Right hindlimb (tissue), 1 donor: ENCODE measurements around the gene TRIM37.
A peak's percentile ranks its signal among the peaks of the same experiment; 100 is the strongest.

Experiments
- DNase-seq: peaks from one replicate; pipeline ENCODE4 v3.0.0-alpha.2; 2018

Gene TRIM37

DNA sequence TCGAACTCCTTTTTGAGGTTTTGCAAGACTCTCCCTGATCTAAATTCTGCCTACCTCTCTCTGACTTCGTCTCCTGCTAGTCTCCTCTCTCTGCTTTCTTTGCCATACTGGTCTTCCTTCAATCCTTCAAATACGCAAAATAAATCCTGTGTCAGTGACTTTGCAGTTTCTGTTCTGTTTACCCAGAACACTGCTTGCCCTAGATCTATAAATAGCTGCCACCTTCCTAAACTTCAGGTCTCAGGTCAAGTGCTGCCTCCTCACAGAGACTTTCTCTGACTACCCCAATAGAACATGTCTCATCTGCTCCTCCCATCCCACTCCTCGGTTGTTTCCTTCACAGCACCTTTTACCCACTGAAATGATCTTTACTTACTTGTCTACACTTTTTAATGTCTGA, 78.9 kb downstream of the TRIM37 start:
- DNase-seq: no peak

DNA sequence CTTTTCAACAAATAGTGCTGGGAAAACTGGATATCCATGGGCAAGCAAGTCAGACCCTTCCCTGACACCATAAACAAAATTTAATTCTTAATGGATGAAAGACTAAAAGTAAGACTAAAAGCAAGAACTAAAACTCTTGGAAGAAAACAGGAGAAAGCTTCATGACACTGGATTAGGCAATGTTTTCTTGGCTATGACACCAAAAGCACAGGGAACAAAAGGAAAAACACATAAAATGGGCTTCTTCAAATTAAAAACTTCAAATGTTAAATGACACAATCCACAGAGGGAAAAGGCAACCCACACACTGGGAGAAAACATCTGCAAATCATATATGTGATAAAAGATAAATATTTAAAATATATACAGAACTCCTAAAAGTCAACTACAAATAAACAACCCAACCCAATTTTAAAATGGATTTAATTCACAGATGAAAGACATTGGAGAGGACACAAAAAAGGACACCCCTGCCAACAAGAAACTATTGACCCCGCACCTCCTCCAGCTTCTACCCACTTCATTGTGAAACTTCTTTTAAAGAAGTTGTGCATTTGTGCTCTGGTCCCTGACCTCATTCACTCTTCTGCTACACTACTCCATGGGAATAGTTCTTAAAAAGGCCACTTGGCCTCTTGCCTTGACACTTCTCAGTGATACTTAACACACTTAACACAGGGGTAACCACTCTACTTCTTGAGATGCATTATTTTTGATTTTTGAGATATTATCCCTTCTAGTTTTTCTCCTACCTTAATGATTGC, 80.3 kb downstream of the TRIM37 start:
- no peak for DNase-seq

DNA sequence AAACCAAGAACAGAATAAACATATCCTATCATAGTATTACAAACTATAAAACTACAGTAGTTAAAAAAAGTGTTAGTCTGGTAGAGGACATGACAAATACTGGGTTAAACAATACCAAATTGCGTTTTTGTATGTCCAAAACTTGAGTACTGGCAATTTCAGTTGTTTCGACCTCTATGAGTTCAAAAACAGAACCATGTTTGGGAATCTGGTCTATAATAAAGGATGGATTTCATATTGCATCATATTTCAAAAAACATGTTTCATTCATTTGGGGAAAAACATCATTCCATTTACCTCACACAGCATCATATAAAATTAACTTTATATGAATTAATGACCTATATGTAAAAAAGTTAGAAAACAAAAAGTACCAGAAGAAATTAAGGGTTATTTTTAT, 81.8 kb downstream of the TRIM37 start:
- no peak for DNase-seq

DNA sequence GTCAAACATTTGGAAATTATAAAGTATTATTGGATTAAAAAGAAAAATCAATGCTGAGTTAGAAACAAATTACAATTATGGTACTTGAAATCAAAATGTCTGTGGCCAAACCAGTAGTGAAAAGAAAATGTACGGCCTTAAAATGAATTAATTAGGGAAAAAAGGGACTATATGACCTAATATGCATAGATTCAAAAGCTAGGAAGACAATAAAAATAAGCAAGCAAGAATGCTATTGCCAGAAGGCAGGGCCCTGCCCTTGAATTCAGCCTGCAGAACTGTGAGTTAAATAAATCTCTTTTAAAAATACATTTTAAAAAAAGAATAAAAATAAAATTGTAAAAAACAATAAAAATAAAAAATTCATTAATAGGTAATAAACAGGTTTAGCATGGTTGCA, 88.7 kb downstream of the TRIM37 start:
- DNase-seq: no peak

DNA sequence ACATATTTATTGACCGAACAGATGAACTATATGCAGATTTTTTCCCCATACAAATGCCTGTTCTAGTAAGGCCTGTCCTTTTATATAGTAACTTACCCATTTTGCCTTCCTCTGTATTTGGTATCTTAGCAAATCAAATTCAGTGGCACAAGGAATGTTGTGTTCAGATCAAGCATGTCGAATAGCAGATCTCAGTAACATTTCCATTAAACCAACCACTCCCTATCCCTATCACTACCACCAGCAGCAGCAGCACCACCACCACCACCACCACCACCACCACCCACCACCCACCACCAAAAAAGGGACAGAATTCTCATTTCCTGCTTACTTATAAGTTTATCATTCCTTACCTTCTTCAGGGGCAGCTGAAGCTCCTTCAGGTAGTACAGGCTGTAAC, 94.7 kb downstream of the TRIM37 start:
- no peak for DNase-seq

DNA sequence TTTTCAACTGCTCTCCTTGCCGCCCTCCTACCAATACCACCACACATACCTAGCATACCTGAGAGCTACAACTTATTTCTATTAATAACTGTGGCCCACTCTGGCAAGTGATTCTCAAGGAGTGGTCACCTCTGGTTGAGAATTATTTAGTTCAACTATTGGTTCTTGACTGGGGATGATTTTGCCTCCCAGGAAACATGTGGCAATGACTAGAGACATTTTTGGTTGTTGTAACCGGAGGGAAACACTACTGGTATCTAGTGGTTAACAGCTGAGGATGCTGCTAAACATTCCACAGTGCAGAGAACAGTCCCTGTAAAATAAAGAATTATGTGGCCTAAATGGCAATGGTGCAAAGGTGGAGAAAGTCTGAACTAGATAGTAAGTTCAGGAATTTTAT, 96.7 kb downstream of the TRIM37 start:
- DNase-seq: no peak

GRCh38 chr17:59008737-59009136, 97.9 kb downstream of the TRIM37 start:
- no peak for DNase-seq

DNA sequence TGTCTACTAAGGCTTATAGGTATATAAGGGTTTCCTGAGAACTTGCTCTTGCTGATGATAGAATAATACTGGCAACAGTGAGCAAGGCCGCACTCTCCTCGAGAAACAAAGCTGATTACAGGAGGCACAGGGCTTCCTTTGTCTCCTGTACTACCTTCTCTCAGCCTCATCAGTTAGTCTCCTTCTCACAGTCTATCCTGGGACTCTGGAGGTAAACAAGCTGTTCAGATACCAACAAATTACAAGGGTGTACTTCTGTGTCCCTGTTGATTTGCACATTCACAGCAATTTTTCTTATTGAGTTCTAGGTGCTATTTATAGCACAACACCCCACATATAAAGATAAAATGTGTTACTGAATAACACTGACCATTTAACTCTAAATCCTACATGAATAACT, 98.7 kb downstream of the TRIM37 start:
- DNase-seq: no peak

DNA sequence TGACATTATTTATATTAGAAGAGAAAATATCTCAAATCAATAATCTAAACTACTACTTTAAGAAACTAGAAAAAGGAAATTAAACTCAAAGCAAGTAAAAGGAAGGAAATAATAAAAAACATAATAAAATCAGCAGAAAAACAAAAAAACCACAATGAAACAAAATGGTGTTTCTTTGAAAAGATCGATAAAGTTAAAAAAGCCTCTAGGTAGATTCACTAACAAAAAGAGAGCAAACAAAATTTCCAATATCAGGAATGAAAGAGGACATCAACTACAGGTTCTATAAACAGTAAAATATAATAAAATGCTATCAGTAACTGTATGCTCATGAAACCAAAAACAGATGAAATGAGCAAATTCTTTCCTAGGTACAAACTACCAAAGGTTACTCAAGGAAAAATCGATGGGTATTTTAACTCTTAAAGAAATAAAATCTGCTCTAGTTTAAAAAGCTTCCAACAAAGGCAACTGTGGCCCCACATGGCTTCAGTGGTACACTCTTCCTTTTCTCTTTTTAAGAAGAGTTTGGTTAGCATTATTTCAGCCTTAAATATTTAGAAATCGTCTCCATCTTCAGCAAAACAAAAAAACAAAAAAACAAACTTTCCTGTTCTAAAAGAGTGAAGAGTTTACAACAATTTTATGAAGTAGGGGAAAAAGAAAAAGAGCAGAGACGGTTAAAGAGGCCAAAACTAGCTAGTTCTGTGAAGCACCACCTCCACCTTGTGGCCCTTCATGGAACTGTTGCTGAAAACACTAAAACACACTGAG, 102.2 kb downstream of the TRIM37 start:
- peak; percentile 49 for DNase-seq

GRCh38 chr17:59003860-59004259, 102.8 kb downstream of the TRIM37 start:
- no peak for DNase-seq

DNA sequence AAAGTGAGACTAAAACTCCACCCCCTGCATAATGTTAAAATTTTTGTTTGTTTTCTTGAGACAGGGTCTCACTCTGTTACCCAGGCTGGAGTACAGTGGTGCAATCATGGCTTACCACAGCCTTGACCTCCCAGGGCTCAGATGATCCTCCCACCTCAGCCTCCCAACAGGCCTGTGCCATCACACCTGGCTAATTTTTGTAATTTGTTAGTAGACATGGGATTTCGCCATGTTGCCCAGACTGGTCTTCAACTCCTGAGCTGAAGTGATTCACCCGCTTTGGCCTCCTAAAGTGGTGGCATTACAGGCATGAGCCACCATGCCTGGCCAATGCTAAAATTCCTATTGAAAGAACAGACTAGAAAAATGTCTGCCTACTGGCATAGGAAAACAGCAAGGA, 103.8 kb downstream of the TRIM37 start:
- no peak for DNase-seq

DNA sequence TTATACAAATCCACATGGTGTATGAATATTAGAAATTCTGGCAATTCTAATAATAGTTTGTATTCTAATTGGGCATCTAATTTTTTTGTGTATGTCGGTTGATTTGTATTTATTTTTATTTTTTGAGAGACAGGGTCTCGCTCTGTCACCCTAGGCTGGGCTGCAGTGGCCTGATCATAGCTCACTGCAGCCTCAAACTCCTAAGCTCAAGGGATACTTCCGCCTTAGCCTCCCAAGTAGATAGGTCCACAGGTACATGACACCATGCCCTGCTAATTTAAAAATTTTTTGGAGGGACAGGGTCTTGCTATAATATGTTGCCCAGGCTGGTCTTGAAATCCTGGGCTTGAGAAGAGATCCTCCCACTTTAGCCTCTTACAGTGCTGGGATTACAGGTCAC, 104.6 kb downstream of the TRIM37 start:
- DNase-seq: no peak

DNA sequence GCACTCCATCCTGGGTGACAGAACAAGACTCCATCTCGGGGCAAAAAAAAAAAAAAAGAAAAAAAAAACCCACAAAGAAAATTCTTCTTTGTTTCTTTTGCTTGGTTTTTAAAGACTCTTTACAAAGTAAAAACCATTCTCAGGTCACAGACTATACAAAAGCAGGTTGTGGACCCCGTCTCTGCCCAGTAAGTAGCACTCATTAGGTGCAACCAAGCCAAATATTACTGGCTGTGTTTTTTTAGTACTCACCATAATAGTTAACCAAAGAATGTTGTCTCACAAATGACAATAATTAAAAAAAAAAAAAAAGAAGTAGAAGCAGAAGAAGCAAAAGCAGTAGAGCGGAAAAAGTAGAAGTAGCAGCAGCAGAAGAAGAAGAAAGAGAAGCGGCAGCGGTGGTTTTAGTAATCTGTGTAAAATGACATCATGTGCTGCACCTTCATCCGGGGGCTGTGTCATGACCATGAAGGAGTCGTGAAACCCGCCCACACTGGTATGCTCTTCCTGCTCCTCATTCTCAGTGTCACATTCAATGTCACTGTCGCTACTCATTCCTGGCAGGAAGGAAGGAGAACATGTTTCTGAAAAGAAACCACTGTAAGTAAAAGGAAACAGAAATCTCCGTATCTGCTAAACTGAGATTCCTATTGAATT, 105.4 kb downstream of the TRIM37 start:
- DNase-seq: peak; percentile 22

- DNase-seq: no peak
These were observed 106.7 kb downstream of the TRIM37 start for GRCh38 chr17:59000022-59000421.

GRCh38 chr17:58999500-58999899, 107.2 kb downstream of the TRIM37 start:
- DNase-seq: no peak

DNA sequence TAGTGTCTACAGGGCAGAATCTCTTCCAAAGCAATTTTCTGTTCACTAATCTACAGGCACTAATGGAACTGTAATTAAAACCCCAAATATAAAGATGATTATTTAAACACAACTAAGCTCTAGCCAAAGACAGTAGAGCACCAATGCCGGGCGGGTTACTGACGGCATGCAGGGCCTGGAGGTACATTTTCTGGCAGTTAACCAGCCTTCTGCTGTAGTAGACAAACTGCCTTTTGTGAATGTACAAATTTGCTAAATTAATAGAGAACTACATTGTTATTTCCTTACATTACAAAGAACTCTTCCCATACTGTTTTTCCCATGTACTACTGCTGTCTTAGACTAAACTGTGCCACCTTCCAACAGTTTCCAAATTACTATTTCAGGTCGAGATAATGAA, 107.8 kb downstream of the TRIM37 start:
- DNase-seq: no peak

DNA sequence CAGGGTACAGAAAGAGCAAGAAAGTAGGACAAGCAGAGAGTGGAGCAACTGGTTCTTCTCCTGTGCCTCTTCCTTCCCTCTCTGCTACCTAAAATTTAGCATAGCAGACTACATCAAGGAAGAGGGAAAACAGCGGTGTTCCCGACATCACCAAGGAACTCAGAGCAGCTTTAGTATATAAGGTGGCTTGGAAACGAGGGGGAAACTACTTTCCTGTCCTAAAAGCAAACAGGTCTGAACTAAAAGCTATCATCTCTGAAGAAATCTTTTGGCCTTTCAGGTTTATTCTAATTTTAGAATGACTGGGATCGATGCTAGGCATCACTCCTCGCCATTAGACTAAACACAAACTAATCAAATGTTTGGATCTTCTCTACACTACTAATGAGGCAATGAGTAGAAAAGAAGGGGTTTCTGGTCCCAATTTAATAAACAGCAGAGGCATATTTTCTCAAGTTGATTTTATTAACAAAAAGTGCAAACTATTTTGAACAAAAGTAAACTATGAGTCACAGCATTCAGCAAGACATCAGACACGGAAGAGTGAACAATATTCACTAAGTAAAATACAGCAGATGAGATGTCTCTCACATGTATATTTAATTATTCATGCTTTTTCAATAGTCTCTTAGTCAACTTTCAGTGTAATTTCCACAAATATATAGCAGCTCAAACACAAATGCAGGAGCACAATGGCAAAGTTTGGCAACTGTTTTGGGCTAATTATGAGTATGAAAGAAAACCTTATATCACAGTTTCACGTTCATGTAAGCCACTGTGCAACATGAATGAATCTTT, 108.7 kb downstream of the TRIM37 start:
- no peak for DNase-seq

- DNase-seq: no peak
These were observed 109.7 kb downstream of the TRIM37 start for GRCh38 chr17:58996968-58997367.

DNA sequence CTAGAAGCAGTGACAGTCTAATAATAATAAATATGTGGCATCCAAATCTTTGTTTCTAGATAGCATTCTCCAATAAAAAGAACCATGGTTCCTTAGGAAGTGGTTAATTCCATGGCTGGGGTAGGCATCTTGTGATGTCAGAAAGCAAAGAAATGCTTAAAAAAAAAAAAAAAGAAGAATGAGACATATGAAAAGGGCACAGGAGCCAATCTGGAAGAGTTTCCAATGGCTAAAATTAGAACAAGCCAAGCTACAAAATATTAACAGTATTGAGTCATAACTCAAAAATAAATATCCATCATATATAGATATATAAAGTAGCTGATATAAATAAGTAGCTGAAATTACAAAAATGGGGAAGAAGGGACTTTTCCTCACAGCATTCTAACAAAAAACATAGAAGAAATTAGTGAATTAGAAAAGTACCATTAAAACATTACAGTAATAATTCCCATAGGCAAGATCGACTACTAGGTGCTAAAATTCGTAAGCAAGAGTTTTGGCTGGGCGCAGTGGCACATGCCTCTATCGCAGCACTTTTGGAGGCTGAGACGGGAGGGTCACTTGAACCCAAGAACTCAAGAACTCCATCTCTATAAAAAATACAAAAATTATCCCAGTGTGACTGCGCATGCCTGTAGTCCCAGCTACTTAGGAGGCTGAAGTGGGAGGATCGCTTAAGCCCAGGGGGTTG, 111.3 kb downstream of the TRIM37 start:
- no peak for DNase-seq

DNA sequence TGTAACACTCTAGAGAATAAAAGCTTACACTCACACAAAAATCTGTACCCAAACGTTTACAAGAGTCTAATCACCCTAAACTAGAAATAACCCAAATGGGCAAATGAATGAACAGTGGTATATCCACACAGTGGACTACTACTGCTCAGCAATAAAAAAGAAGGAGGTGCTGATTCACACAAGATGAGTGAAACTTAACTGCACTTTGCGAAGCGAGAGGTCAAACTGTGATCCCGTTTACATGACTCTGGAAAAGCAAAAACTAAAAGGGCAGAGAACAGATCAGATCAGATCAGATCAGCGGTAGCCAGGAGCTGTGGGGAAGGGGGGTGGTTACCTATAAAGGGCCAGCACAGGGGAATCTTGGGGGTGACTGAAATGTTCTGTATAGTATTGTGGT, 113.4 kb downstream of the TRIM37 start:
- no peak for DNase-seq

GRCh38 chr17:58991718-58992331, 114.9 kb downstream of the TRIM37 start:
- no peak for DNase-seq

- DNase-seq: no peak
These were observed 117.1 kb downstream of the TRIM37 start for GRCh38 chr17:58989629-58990028.
